ENCODE data around the gene CRHR2.

The CRHR2 gene

DNA sequence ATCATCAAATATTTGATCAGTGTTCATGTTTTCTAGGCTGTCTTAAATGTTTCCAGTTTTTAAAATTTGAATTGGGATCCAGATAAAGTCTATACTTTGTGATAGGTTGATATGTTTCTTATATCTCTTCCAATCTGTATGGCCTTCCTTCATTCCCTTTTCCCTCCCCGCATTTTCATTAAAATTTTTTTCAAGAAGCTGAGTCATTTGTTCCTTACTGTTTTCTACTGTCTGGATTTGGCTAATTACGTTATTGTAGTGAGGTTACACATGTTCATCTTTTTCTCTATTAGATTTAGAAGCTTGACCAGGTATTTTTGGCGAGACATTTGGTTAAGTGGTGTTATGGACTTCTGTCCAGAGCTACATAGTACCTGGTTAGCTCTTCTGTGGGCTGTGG, 76.4 kb downstream of the CRHR2 start:
- ChIA-PET POLR2A (no interaction called here), CTCF (interaction anchor here (1.5 kb wide), 1 partner anchor 135 kb away, joined by 4 read pairs; no protein-coding TSS in a partner anchor)
- Histone ChIP-seq H3K27ac (ENCODE audit: extremely low read depth, low read depth, low read length) (no peak overlapping the region), H3K4me3 (ENCODE audit: low read depth, low read length) (no peak overlapping the region), H3K4me1 (ENCODE audit: control insufficient read depth, insufficient read depth, low read length) (no peaks in the 10 kb centered on the region), H3K36me3 (ENCODE audit: control insufficient read depth in 2 of 2, insufficient read depth in 1 of 2, low read length in 2 of 2) (peaks cover 54 to 82% of the 10 kb centered on the region in 2 experiments), H3K9me3 (ENCODE audit: control insufficient read depth, insufficient read depth, low read depth, low read length) (no peaks in the 10 kb centered on the region)
- TF ChIP-seq ZBTB8A (tag by site-specific recombination; IDR thresholded peaks at IDR 0.05) (no peak), ZBTB21 (tag by site-specific recombination; IDR thresholded peaks at IDR 0.05) (no peak), SCRT2 (tag by site-specific recombination; IDR thresholded peaks at IDR 0.05) (no peak), ZNF223 (tag by site-specific recombination; IDR thresholded peaks at IDR 0.05) (no peak), ZNF23 (tag by site-specific recombination; IDR thresholded peaks at IDR 0.05; ENCODE audit: borderline replicate concordance) (no peak), HOXA7 (CRISPR knock-in tag; IDR thresholded peaks at IDR 0.05; ENCODE audit: borderline replicate concordance) (no peak), ZNF654 (tag by site-specific recombination; IDR thresholded peaks at IDR 0.05; ENCODE audit: low read depth) (no peak), REPIN1 (tag by site-specific recombination; IDR thresholded peaks at IDR 0.05; ENCODE audit: low read depth) (no peak)

DNA sequence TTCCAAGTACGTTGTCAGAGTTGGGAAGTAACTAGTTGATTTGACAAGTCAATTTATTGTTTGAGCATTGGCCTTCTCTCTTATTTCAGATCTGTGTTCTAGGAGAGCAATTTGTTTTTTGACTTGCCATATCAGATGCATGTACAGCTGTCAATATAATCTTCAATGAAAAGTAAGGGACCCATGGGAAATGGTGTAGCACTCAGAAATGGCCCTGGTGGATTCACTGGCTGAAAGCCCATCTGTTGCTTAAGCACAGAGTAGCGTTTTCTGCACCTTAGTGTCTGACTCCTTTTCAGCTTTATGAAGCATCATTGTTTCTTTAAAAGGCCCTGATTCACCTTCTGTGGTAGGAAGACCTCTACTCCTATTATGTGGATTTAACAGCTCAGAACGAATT, 77.4 kb downstream of the CRHR2 start:
- TF ChIP-seq, protein P1, sequence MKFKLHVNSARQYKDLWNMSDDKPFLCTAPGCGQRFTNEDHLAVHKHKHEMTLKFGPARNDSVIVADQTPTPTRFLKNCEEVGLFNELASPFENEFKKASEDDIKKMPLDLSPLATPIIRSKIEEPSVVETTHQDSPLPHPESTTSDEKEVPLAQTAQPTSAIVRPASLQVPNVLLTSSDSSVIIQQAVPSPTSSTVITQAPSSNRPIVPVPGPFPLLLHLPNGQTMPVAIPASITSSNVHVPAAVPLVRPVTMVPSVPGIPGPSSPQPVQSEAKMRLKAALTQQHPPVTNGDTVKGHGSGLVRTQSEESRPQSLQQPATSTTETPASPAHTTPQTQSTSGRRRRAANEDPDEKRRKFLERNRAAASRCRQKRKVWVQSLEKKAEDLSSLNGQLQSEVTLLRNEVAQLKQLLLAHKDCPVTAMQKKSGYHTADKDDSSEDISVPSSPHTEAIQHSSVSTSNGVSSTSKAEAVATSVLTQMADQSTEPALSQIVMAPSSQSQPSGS (tag by site-specific recombination; IDR thresholded peaks at IDR 0.05; ENCODE audit: low read depth): no peak
- TF ChIP-seq, protein P2, sequence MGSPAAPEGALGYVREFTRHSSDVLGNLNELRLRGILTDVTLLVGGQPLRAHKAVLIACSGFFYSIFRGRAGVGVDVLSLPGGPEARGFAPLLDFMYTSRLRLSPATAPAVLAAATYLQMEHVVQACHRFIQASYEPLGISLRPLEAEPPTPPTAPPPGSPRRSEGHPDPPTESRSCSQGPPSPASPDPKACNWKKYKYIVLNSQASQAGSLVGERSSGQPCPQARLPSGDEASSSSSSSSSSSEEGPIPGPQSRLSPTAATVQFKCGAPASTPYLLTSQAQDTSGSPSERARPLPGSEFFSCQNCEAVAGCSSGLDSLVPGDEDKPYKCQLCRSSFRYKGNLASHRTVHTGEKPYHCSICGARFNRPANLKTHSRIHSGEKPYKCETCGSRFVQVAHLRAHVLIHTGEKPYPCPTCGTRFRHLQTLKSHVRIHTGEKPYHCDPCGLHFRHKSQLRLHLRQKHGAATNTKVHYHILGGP (tag by site-specific recombination; IDR thresholded peaks at IDR 0.05): no peak
- TF ChIP-seq SALL2 (tag by site-specific recombination; IDR thresholded peaks at IDR 0.05; ENCODE audit: borderline replicate concordance) (no peak), ZNF792 (tag by site-specific recombination; IDR thresholded peaks at IDR 0.05) (no peak), GFI1B (tag by site-specific recombination; IDR thresholded peaks at IDR 0.05) (no peak)
- ChIA-PET CTCF (interaction anchor here (0.7 to 1.5 kb wide), 2 partner anchors 23 to 135 kb away, joined by 3 to 4 read pairs; no protein-coding TSS in a partner anchor), POLR2A (no interaction called here)
- no peak overlapping the region for H3K27ac ChIP-seq (ENCODE audit: extremely low read depth, low read depth, low read length)
- no peak overlapping the region for H3K4me3 ChIP-seq (ENCODE audit: low read depth, low read length)
- no peaks in the 10 kb centered on the region for H3K4me1 ChIP-seq (ENCODE audit: control insufficient read depth, insufficient read depth, low read length)
- H3K36me3 ChIP-seq (ENCODE audit: control insufficient read depth in 2 of 2, insufficient read depth in 1 of 2, low read length in 2 of 2): peaks cover 56 to 85% of the 10 kb centered on the region in 2 experiments
- H3K9me3 ChIP-seq (ENCODE audit: control insufficient read depth, insufficient read depth, low read depth, low read length): no peaks in the 10 kb centered on the region

All from HEK293 (cell line).